GM12878 (cell line): ENCODE measurements around the gene PDZD7. TPM values are rescaled to one million over a fixed set of nuclear protein-coding genes. Genes with fewer than 3 reads are reported as not detected.

Source experiments
- BACH1 ChIP-seq: fragments of 450-650 bp; IDR thresholded peaks from 2 replicates; pipeline ENCODE4 v1.6.1; 2017; ENCODE audit warnings: mild to moderate bottlenecking, borderline replicate concordance
- CBX5 ChIP-seq: sonication (generic); IDR thresholded peaks from 2 replicates; pipeline ENCODE4 v1.6.1; 2016; ENCODE audit warnings: low read depth, moderate library complexity, mild to moderate bottlenecking, inconsistent platforms
- LARP7 ChIP-seq: fragments of 450-650 bp; IDR thresholded peaks from 2 replicates; pipeline ENCODE4 v1.6.1; 2017; ENCODE audit warnings: mild to moderate bottlenecking
- MEF2A ChIP-seq: IDR thresholded peaks from 2 replicates; pipeline ENCODE4 v1.6.1; 2011; ENCODE audit warnings: low read depth, mild to moderate bottlenecking, low read length, moderate library complexity; ENCODE audit not compliant: insufficient read depth
- MYC ChIP-seq: IDR thresholded peaks from 2 replicates; pipeline ENCODE4 v1.6.1; 2011; ENCODE audit warnings: mild to moderate bottlenecking, low read length, moderate library complexity, inconsistent platforms; ENCODE audit not compliant: insufficient read depth, insufficient replicate concordance, insufficient read length, severe bottlenecking
- NBN ChIP-seq: fragments of 450-650 bp; IDR thresholded peaks from 2 replicates; pipeline ENCODE4 v1.6.1; 2016
- RUNX3 ChIP-seq: IDR thresholded peaks from 2 replicates; pipeline ENCODE4 v1.6.1; 2012; ENCODE audit warnings: low read length, inconsistent platforms
- ZSCAN29 ChIP-seq: fragments of 450-650 bp; IDR thresholded peaks from 2 replicates; pipeline ENCODE4 v1.6.1; 2017; ENCODE audit warnings: mild to moderate bottlenecking, moderate library complexity
- polyA plus RNA-seq, 11 experiments: library from polyadenylated mRNA; depleted of rRNA in 4 of 11; unstranded in 6 of 11; stranded (reverse) in 5 of 11; fragments of >200 nt; fragmentation: Nextera tagmentation in 4 of 11; fragmentation: Illumina TruSeq in 1 of 11; extraction: Ambion mirVana in 4 of 11; extraction: Trizol in 1 of 11; gene quantifications; 1 replicate in 1 of 11; 2 replicates in 10 of 11; pipeline versions ENCODE4 v1.2.1 to v1.2.3, GENCODE V29; 2011 to 2016; ENCODE audit warnings: inconsistent platforms in 2 of 11, missing spikeins in 2 of 11, low read depth in 1 of 11
- total RNA-seq, 4 experiments: library from RNA; depleted of rRNA in 3 of 4; stranded (reverse); fragments of >200 nt in 3 of 4; fragmentation: Illumina TruSeq in 1 of 4; extraction: Trizol in 1 of 4; gene quantifications; 2 replicates each; pipeline versions ENCODE4 v1.2.1 to v1.2.3, GENCODE V29; 2013 to 2021
- TF ChIP-seq, protein P1 (sequence below), 3 experiments: IDR thresholded peaks in 2 of 3; conservative IDR thresholded peaks in 1 of 3; 2 replicates each; pipeline ENCODE4 v1.5.1; 2011; ENCODE audit warnings: low read depth in 3 of 3, low read length in 3 of 3, mild to moderate bottlenecking in 3 of 3, control low read depth in 2 of 3, moderate library complexity in 2 of 3, inconsistent platforms in 1 of 3, mixed read lengths in 1 of 3; ENCODE audit not compliant: control insufficient read depth in 2 of 3, insufficient read depth in 1 of 3; ENCODE audit errors: extremely low read depth in 1 of 3

The PDZD7 gene
- total and polyA plus RNA-seq, 10 of the 15 experiments (the other 5 are each of a cell fraction or from before 2014, with no cell fraction given) = 0.01 to 0.20 (median 0.03) TPM; not detected in 7

DNA sequence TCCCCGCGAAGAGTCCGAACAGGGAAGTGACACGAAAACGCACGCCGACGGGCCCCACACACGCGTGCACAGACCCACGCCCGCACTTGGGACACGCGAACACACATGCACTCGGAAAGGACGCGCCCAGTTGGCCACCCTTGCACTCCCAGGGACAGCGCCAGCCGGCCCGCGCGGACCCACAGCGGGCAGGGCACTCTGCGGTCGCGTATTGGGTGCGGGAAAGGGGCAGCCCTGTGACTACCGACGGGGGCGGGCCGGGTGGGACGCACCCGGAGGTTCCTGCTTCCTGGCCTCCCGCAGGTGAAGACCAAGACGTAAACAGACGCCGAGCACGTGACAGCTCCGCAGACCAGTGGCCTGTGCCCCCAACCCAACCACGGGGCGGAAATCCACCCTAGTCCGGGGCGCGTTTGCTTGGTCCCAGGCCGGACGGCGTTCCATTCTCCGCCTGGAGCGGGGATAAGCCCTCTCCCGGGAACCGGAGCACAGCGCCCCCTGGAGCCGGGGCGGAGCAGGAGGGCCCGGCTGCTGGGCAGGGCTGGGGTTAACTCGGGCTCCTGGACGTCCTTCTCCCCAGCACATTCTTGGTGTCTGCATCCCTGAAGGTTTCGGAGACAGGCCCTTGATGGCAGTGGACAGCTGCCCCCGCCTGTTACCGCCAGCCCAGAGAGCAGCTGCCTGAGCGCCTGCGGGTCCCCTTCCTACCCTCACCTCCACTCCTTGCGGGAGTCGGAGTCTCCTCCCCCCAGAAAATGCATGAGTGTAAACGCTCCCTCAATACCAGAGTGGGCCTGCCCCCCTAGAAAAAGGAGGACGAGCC is 33.4 kb downstream of the PDZD7 start (continued):
- peak; percentile 84 for TF ChIP-seq LARP7
- 0 out of 2 replicates have a peak, but pooled peaks have one; percentile 60 for TF ChIP-seq ZSCAN29
- peak; percentile 50 for TF ChIP-seq BACH1
- peak; percentile 40 for TF ChIP-seq RUNX3
- TF ChIP-seq MYC = peak; percentile 9
- peak; percentile 68 for TF ChIP-seq NBN
- TF ChIP-seq, protein P1, sequence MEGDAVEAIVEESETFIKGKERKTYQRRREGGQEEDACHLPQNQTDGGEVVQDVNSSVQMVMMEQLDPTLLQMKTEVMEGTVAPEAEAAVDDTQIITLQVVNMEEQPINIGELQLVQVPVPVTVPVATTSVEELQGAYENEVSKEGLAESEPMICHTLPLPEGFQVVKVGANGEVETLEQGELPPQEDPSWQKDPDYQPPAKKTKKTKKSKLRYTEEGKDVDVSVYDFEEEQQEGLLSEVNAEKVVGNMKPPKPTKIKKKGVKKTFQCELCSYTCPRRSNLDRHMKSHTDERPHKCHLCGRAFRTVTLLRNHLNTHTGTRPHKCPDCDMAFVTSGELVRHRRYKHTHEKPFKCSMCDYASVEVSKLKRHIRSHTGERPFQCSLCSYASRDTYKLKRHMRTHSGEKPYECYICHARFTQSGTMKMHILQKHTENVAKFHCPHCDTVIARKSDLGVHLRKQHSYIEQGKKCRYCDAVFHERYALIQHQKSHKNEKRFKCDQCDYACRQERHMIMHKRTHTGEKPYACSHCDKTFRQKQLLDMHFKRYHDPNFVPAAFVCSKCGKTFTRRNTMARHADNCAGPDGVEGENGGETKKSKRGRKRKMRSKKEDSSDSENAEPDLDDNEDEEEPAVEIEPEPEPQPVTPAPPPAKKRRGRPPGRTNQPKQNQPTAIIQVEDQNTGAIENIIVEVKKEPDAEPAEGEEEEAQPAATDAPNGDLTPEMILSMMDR (IDR thresholded peaks at IDR 0.05 in 2 of 3, conservative IDR thresholded peaks at IDR 0.05 in 1 of 3; ENCODE audit: control insufficient read depth in 2 of 3, extremely low read depth in 1 of 3, insufficient read depth in 1 of 3, low read depth in 3 of 3, low read length in 3 of 3) = peak; percentile 88 to 95 (median 91)
- no peak for TF ChIP-seq CBX5
- no peak for TF ChIP-seq MEF2A
